ENCODE measurements around the gene MYH15.

The MYH15 gene

DNA sequence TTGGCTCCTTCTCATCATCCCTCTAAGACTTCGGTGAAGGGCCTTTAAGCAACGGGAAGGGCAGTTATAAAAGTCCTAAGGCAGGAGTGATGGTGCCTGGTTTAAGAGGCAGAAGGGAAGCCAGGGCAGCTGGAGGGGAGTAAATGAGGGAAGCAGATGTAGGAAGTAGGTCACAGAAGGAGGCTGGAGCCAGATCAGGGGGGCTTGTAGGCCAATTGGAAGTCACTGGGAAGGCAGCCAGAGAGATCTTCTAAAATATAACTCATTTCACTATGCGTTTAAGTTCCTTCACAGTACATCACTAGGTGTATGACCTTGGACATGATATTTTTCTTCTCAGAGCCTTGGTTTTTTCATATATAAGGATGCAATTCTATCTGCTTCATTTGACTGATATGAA lies 94.7 kb downstream of the MYH15 start:
- DNase-seq (ENCODE audit: low spot score), result no peak

DNA sequence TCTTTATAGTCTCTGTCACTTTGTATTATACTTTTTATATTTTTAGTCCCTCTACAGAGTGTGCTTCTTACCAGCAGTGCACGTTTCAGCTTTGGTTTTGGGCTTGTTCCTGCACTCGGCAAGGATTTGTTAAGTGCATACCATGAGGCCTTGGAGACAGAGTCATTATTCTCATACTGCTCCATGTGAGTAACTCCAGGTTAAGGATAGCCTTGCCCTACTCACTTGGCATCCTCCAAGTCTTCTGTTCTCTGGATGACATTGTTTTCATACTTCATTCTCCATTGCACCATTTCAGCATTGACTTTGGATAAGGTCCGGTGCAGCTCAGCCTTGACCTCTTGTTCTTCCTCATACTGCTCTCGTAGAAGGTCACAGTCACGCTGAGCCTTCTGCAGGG lies 96.4 kb downstream of the MYH15 start:
- no peak for DNase-seq (ENCODE audit: low spot score)

DNA sequence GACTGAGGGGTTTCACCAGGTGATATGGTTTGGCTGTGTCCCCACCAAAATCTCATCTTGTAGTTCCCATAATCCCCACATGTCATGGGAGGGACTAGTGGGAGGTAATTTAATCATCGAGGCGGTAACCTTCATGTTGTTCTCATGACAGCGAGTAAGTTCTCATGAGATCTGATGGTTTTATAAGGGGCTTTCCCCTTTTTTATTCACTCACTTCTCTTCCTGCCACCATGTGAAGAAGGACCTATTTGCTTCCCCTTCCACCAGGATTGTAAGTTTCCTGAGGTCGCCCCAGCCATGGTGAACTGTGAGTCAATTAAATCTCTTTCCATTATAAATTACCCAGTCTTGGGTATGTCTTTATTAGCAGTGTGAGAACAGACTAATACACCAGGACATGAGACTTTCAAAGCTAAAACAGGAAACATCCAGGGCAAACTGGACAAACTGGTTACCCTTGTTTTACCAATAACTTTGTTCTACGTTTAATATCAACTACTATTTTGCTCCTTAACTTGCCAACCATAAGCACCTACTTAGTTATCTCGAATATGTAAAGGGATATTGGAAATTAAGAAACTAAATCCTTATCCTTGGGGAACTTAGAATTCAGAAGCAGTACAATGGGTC lies 98.2 kb downstream of the MYH15 start:
- DNase-seq (ENCODE audit: low spot score), result no peak

- no peak for DNase-seq (ENCODE audit: low spot score)
These were observed 99.8 kb downstream of the MYH15 start for GRCh38 chr3:108410531-108410984.

- DNase-seq (ENCODE audit: low spot score), result no peak
These were observed 100.6 kb downstream of the MYH15 start for GRCh38 chr3:108409800-108410178.

DNA sequence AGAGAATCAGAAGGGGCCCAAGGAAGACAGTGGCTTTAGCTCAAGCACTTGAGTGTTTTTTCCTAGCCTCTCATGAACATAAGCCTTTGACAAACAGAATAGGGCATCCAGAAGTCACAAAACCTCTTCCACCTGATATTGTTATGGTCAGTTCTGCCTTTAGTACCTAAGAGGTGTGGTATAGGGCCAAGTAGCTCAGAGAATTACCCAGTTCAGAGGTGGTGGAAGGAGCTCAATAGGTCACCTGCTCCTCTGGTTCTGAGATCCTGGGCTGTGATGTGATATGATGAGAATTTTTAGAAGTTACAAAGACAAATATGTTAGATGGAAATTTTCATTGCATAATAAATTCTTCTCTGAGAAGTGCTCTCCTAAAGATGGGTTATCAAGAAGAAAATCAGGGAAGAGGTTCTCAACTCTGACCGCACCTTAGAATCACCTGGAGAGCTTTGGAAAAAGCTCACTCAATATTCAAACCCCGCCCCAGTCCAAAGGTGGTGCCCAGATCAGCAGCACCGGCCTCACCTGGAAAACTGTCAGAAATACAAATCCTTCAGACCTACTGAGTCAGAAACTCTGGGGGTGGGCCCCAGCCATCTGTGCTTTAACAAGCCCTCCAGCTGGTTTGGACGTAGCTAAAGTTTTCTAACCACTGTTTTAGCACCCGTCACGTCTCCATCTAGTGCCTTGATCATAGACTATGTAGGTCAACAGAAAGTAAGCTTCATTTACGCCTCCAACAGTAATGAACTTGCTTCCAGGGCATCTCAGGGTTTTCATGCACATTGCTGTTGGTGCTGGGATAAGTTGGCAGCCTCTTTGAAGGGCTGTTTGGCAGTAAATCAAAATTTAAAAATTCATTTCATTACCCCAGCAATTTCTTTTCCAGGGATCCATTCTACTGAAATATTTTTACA lies 101.3 kb downstream of the MYH15 start:
- no peak for DNase-seq (ENCODE audit: low spot score)

DNA sequence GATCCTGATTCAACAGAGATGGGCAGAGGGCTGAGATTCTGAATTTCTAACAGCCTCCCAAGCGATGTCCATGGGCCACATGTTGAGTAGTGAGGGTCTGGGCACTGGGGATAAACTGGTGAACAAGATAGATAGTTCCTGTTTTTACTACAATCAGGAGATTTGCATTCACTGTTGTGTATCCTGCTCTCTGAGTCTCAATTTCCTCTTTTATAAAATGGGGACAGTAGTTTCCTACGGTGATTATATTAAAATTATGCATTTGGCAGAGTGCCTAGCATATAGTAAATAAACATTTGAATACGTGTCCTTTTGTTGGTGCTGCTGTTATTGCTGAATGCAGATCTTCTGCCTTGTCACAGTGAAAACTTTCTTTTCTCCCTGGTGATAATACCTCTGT lies 102.5 kb downstream of the MYH15 start:
- DNase-seq (ENCODE audit: low spot score), result no peak

DNA sequence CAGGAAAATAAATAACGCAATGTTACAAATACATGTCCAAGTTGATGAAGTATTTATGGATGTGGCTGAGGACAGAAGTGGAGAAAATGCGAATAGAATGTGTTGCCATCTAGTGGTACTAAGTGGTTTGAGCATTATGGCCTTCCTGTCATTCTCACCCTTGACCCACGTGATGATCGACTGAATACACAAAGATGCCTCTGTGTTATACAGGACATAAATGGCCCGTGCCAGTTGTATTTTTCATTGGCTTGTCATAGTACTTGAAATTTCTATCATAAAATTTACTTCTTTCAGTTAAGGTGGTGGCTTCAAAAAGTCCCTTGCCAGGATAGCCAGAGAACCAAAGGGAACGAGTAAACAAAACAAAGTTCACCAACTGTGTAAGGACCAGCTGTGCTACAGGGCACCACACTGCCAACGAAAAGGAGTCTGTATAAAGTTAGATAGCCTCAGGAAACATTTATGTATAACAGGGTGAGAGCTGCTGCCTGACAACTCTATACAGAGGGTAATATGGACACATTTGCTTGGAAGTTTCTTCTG lies 103.7 kb downstream of the MYH15 start:
- DNase-seq (ENCODE audit: low spot score), result peak; percentile 87

DNA sequence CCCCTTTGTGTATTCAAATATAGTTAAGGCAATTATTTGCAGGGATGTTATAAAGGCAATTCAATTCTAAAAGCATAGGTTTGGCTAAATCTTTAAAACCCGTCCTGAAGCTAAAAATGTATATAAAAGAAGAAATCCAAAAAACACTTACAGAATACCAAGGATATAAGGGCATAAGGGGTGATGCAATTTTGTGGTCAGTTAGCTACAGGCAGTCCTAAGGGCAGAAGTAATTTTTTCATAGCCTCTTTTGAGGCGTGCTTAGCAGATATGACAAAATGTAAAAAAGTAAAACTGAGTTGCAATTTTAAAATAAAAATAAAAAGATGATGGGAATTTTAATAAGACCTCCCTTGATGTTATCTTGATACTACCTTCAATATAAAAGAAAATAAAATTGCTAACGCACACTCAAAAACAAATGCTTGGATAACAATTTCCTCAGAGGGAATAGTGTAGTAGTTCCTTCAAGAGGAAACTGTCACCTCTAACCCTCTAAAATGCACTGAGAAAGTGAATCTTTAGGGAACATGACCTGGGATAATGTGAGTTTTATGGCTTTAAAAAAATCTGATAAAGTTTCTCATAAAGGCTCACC lies 104.2 kb downstream of the MYH15 start:
- no peak for DNase-seq (ENCODE audit: low spot score)

GRCh38 chr3:108404368-108404767 lies 106.0 kb downstream of the MYH15 start:
- DNase-seq (ENCODE audit: low spot score), result no peak

DNA sequence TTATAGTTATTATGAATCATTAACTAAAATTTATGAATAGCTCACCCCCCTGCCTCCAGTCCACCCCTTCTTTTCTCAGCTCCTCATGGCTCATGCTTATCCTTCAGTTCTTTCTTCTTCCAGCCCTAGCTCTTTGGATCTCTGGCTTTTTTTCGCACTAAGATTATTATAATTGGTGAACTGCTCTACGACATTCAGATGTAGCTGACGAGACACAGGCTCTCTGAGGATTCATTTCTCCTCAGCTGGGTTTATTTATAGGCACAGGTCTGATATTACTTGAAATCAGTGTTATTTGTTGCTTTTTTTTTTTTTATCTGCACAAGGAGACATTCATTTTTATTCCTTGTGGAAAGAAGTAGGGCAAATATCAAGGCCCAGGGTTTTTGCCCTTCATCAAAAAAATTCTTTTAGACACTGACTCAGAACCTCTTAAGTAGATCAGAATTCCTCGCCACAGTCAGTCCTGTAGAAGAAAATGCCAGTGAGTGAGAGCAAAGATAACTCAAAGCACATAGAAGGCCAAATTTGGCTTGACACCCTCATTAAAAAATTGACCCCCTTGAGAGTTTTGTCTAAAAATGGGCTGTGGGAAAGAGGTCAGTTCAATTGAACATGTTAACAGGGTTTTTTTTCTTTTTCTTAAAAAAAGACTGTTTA lies 106.6 kb downstream of the MYH15 start:
- no peak for DNase-seq (ENCODE audit: low spot score)

- no peak for DNase-seq (ENCODE audit: low spot score)
These were observed 107.2 kb downstream of the MYH15 start for GRCh38 chr3:108403198-108403597.

DNA sequence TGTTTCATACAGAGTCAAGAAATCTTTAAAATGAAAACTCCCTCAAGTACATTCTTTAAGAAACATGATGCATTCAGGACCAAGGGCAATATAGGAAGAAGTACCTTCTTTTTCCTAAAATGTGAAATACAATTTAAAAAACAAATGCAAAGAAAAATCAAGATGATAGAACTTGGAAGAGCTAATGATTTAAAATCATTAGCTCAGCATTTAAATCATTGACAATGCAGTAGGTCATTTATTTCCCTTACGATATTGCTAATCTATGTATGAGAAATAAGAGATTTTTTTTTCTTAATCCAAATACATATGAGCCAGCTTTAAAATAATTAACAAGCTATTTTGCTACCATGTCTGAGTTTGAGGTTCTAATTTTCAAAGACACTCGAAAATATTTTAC lies 108.6 kb downstream of the MYH15 start:
- no peak for DNase-seq (ENCODE audit: low spot score)

DNA sequence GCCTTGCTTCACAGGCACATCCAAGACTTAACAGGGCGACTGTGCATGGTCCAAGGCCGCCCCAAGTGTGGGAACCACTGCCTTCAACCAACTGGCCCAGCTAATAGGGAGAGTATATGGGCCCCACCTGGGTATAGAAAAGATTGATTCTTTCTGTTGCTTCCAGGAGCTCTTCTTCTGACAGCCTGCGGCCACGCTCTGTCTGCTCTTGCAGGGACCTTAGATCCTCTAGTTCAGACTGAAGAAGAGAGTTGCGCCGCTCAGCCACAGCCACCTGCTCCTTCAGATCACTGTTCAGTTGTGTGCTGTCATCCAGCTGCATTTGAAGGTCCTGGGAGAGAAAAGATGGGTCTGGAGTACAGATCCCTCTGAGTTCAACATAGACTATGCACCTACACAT lies 111.9 kb downstream of the MYH15 start:
- no peak for DNase-seq (ENCODE audit: low spot score)

GRCh38 chr3:108396336-108396735 lies 114.1 kb downstream of the MYH15 start:
- DNase-seq (ENCODE audit: low spot score), result no peak

GRCh38 chr3:108394563-108394962 lies 115.8 kb downstream of the MYH15 start:
- DNase-seq (ENCODE audit: low spot score), result no peak

DNA sequence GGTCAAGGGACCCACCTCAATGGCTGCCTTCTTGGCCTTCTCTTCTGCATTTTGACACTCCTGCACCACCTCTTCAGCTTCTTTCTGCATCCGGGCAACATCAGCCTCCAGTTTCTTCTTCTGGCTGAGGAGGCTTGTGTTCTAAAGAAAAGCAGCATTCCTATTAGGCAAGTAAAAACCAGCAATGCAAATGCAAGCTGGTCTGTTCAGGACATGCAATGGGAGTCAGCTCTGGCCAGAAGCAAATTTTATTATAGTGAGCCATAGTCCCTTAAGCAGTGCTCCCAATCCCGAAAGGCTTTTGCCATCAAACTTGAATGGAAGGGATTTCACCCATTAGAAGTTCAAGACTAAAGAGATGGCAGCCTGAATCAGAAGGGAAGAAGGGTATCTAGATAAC lies 116.4 kb downstream of the MYH15 start:
- DNase-seq (ENCODE audit: low spot score), result no peak

DNA sequence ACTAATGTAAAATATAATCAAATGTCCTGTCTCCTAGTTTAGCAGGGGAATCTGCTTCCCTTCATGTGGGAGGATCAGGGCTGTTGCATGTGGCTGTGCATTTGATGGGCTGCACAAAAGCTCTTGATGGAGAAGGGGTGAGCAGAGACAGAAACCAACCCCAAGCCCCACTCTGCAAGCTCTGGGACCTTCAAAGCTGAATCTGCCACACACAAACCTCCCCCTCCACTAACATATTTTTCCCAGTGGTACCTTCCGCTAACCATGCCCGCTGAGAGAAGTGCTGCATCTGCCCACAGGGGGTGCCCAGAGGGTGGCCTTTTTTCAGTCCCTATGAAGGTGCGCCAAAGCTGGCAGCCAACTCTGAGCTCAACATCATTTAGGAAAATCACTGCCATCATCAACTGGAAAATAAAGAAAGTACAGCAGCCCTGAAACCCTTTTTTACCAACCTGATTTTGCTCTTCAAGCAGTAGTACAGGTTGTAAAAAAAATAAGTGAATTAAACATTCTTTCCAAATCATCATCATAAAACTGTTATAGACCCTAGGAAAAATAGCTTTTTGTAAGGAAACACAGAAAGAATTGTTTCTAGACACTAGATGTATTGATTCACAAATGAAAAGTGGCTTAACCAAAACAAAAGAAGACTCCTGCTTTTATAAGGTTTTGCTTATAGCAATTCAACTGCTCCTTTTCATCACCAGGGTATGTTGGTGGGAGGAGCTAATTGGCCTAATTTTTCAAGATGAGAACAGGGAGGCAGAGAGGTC lies 117.1 kb downstream of the MYH15 start:
- DNase-seq (ENCODE audit: low spot score), result no peak

- DNase-seq (ENCODE audit: low spot score), result peak; percentile 39
These were observed 118.3 kb downstream of the MYH15 start for GRCh38 chr3:108391917-108392593.

DNA sequence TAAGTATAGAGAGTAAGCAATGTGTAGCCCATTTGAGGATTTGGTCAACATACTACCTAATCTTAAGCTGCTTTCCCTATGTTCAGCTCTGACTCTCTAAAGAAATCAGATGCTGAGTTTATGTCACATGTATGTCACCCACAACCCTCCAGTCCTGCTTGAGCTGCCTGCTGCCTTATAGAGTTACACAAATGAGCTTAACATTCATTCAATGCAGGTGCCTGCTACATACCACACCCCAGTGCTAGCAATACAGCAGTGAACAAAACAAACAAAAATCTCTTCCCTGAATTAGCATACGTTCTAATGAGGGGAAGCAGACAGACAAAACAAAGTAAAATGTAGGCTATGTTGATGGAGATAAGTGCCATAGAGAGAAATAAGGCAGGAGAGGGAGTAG lies 121.0 kb downstream of the MYH15 start:
- DNase-seq (ENCODE audit: low spot score), result no peak
